ENCODE results near the gene CYTH2. TPM values are rescaled to one million over a fixed set of nuclear protein-coding genes. Genes with fewer than 3 reads are reported as not detected.

CYTH2 gene
- total RNA-seq, 1 donor from 2014 or later: 248 TPM

GRCh38 chr19:48477698-48478338 lies 8.6 kb downstream of the CYTH2 start:
- Mint-ChIP-seq H3K4me1 (ENCODE audit: low read depth) (no peaks in the 10 kb centered on the region), H3K36me3 (ENCODE audit: insufficient read depth) (peaks cover 30% of the 10 kb centered on the region), H3K27me3 (no peaks in the 10 kb centered on the region), H3K9me3 (ENCODE audit: low read depth) (no peaks in the 10 kb centered on the region), H3K27ac (no peak overlapping the region), H3K4me3 (ENCODE audit: low read depth) (no peak overlapping the region)
- no peak for DNase-seq (ENCODE audit: low spot score, unreplicated experiment)
- TF ChIP-seq CTCF (IDR thresholded peaks at IDR 0.05; ENCODE audit: unreplicated experiment): no peak

GRCh38 chr19:48478339-48479256 lies 9.4 kb downstream of the CYTH2 start:
- no peak overlapping the region for H3K27ac Mint-ChIP-seq
- no peak for DNase-seq (ENCODE audit: low spot score, unreplicated experiment)
- no peaks in the 10 kb centered on the region for H3K9me3 Mint-ChIP-seq (ENCODE audit: low read depth)
- peaks cover 27% of the 10 kb centered on the region for H3K36me3 Mint-ChIP-seq (ENCODE audit: insufficient read depth)
- H3K27me3 Mint-ChIP-seq: no peaks in the 10 kb centered on the region
- peaks cover 2% of the 10 kb centered on the region for H3K4me1 Mint-ChIP-seq (ENCODE audit: low read depth)
- TF ChIP-seq CTCF (IDR thresholded peaks at IDR 0.05; ENCODE audit: unreplicated experiment): no peak
- H3K4me3 Mint-ChIP-seq (ENCODE audit: low read depth): no peak overlapping the region

GRCh38 chr19:48479686-48480085 lies 10.5 kb downstream of the CYTH2 start:
- peaks cover 4% of the 10 kb centered on the region for H3K4me1 Mint-ChIP-seq (ENCODE audit: low read depth)
- no peak for DNase-seq (ENCODE audit: low spot score, unreplicated experiment)
- peaks cover 24% of the 10 kb centered on the region for H3K36me3 Mint-ChIP-seq (ENCODE audit: insufficient read depth)
- no peak for TF ChIP-seq CTCF (IDR thresholded peaks at IDR 0.05; ENCODE audit: unreplicated experiment)
- no peak overlapping the region for H3K4me3 Mint-ChIP-seq (ENCODE audit: low read depth)
- H3K27ac Mint-ChIP-seq: peak overlapping the region; percentile 13
- H3K27me3 Mint-ChIP-seq: no peaks in the 10 kb centered on the region
- no peaks in the 10 kb centered on the region for H3K9me3 Mint-ChIP-seq (ENCODE audit: low read depth)

- Mint-ChIP-seq H3K9me3 (ENCODE audit: low read depth) (no peaks in the 10 kb centered on the region), H3K27ac (no peak overlapping the region), H3K4me3 (ENCODE audit: low read depth) (no peak overlapping the region), H3K36me3 (ENCODE audit: insufficient read depth) (peaks cover 23% of the 10 kb centered on the region), H3K27me3 (no peaks in the 10 kb centered on the region), H3K4me1 (ENCODE audit: low read depth) (peaks cover 4% of the 10 kb centered on the region)
- no peak for DNase-seq (ENCODE audit: low spot score, unreplicated experiment)
- no peak for TF ChIP-seq CTCF (IDR thresholded peaks at IDR 0.05; ENCODE audit: unreplicated experiment)
Measured at GRCh38 chr19:48480183-48480557, 11.0 kb downstream of the CYTH2 start.

GRCh38 chr19:48480558-48481500 lies 11.7 kb downstream of the CYTH2 start:
- Mint-ChIP-seq H3K9me3 (ENCODE audit: low read depth) (no peaks in the 10 kb centered on the region), H3K27me3 (no peaks in the 10 kb centered on the region), H3K4me3 (ENCODE audit: low read depth) (no peak overlapping the region), H3K27ac (peak overlapping the region; percentile 77), H3K4me1 (ENCODE audit: low read depth) (peaks cover 4% of the 10 kb centered on the region), H3K36me3 (ENCODE audit: insufficient read depth) (peaks cover 20% of the 10 kb centered on the region)
- TF ChIP-seq CTCF (IDR thresholded peaks at IDR 0.05; ENCODE audit: unreplicated experiment): no peak
- DNase-seq (ENCODE audit: low spot score, unreplicated experiment): no peak
